HG03135 (cell line): ENCODE results near the gene OCLN.
"Not testable (repeated sequence)": the region's sequence is repeated elsewhere in the genome, so short reads cannot be mapped to it uniquely, and the experiment has no call there.

Experiments
- ATAC-seq: cut with Tn5 transposase; IDR thresholded peaks from one replicate; pipeline ENCODE4 v1.9.1; 2021; ENCODE audit warnings: mild to moderate bottlenecking, moderate library complexity; ENCODE audit not compliant: unreplicated experiment

Gene OCLN, protein sequence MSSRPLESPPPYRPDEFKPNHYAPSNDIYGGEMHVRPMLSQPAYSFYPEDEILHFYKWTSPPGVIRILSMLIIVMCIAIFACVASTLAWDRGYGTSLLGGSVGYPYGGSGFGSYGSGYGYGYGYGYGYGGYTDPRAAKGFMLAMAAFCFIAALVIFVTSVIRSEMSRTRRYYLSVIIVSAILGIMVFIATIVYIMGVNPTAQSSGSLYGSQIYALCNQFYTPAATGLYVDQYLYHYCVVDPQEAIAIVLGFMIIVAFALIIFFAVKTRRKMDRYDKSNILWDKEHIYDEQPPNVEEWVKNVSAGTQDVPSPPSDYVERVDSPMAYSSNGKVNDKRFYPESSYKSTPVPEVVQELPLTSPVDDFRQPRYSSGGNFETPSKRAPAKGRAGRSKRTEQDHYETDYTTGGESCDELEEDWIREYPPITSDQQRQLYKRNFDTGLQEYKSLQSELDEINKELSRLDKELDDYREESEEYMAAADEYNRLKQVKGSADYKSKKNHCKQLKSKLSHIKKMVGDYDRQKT

DNA sequence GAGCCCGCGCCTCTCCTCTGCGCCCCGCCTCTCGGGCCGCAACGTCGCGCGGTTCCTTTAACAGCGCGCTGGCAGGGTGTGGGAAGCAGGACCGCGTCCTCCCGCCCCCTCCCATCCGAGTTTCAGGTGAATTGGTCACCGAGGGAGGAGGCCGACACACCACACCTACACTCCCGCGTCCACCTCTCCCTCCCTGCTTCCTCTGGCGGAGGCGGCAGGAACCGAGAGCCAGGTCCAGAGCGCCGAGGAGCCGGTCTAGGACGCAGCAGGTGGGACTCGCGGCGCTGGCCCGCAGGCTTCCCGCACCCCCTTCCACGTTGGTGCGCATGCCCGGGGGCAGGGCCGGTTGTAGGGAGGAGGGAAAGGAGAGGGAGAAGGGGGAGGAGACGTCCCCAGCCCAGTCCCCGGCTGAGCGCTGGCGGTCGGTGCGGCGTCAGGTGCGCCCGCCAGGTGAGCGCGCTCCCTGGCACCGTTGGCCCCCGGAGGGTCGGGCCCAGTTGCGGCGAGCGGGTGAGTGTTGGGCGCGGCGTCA is at the start of gene OCLN:
Gene OCLN, plus strand, starts transcription at position 400 of the 532 bp plus-strand sequence. CDS start 11,455 bp downstream, outside the sequence.
- no peak for ATAC-seq

DNA sequence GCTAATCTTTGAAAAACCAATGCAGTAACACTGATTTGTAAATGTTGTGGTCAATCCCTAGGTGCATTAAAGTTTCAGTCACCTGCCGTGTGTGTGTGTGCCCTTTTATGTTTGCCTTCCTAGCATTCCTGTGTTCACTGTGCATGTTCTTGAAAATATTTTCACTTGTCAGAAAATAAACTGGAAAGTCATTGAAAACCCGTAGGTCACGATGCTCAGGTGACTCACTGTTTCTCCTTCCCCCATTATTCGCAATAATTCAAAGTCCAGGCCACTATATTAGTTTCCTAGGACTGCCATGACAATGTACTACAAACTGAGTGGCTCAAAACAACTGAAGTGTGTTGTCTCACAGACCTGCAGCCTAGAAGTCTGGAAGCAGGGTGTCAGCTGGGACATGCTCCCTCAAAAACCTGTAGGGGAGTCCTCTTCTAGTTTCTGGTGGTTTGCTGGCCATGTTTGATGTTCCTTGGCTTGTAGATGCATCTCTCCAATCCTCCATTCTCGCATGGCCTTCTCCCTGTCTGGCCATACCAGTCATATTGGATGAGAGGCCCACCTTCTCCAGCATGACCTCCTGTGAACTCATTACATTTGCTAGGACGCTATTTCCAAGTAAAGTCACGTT is 48.3 kb upstream of the OCLN start:
- no peak for ATAC-seq

DNA sequence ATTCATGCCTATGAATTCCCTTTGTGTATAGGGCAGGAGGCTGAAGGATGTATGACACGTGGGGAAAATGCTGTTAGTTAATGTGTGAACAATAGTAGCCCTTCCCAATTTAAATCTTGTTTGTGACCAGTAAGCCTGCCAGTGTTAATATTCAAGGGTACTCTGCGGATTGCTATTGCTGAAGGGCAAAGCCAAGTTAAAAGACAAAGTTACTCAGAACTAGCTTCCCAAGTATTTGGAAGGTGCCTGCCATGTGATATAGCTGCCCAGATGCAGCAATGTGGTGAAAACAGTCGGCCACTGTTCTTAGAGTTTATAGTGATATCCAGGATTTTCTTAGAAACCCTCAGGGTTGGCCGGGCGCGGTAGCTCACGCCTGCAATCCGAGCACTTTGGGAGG is 43.1 kb upstream of the OCLN start:
- ATAC-seq, result no peak

DNA sequence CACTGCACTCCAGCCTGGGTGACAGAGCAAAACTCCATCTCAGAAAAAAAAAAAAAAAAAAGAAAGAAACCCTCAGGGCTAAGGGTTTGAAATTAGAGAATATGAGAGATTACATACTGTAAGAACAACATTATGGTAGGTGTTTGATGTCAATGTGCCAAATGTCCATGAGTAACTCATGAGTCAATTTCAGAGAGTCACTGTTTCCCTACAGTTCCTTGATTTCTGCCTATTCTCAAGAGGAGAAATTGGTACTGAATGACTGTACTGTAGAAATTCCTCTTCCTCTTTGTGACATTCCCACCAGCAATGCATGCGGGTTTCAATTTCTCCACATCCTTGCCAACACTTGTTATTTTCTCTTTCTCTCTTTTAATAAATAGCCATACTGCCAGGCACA is 42.5 kb upstream of the OCLN start:
- ATAC-seq, result no peak

DNA sequence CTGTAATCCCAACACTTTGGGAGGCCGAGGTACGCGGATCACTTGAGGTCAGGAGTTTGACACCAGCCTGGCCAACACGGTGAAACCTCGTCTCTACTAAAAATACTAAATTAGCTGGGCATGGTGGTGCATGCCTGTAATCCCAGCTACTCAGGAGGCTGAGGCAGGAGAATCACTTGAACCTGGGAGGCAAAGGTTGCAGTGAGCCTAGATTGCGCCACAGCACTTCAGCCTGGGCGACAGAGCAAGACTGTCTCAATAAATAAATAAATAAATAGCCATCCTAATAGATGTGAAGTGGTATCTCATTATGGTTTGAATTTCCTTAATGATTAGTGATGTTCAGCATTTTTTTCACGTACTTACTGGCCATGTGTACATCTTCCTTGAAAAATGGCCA is 42.1 kb upstream of the OCLN start:
- ATAC-seq, result not testable (repeated sequence)

DNA sequence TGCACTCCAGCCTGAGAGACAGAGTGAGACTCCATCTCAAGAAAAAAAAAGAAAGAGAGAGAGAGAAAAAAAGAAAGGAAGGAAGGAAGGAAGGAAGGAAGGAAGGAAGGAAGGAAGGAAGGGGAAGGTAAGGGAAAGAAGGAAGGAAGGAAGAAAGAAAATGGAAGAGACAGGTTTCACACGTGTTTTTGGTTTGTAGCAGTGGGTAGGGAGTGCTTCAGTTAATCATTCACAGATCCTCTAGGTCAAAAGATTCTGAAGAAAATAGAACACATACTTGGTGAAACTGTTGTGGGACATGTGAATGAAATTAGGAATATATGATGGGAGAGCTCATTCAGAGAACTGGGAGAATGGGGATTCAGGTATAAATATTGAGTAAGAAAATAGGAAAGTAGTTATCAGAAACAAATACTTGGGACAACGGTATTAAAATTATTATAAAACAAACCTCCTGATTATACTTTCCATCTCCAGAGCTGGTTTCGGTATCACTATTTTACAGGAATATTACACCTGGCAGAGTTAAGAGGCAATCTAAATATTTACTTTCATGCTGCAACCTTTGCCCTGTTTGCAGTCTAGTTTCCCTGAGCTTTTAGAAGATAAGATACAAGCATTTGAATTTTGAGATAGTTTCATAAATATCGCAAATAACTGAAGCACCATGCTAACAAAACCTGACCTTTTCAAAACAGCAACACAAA is 40.5 kb upstream of the OCLN start:
- ATAC-seq, result no peak

DNA sequence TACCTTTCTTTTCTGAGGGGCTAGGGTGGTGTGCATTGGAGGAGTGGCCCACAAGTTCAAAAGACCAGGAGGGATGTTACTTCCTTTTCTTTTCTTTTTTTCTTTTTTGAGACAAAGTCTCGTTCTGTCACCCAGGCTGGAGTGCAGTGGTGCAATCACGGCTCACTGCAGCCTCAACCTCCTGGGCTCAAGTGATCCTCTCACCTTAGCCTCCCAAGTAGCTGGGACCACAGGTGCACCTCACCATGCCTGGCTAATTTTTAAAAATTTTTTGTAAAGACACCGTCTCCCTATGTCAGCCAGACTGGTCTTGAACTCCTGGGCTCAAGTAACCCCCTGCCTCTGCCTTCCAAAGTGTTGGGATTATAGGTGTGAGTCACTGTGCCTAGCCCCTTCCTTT is 39.1 kb upstream of the OCLN start:
- ATAC-seq, result not testable (repeated sequence)

DNA sequence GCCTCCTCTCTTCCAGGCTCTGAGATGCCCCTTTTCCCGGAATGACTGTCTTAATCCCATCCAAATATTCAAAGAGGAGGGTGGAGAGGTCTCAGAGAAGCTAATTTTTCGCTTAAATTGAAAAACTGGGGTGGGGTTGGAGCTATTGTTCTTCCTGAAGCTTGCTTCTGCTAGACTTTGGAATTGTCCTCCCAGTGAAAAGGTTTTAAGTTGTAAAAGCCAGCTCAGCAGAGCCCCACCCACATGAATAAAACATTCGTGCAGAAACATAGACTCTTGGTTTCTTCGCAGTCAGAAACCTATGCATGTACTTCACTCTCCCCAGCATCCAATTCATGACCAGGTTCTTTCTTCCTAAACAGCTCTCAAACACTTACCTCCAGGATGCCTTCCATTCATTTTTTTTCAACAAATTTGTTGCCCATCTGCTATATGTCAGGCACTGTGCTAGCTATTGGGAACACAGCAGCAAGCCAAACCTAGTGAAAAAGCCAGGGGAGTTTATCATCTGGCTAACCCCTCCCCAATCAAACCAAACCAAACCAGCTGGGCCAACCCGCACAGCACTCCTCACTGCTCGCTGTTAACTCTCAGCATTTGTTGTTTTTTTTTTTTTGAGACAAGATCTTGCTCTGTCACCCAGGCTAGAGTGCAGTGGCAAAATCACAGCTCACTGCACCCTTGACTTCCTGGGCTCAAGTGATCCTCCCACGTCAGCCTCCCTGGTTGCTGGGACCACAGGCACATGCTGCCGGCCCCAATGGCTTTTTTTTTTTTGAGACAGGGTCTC is 37.9 kb upstream of the OCLN start:
- no peak for ATAC-seq

DNA sequence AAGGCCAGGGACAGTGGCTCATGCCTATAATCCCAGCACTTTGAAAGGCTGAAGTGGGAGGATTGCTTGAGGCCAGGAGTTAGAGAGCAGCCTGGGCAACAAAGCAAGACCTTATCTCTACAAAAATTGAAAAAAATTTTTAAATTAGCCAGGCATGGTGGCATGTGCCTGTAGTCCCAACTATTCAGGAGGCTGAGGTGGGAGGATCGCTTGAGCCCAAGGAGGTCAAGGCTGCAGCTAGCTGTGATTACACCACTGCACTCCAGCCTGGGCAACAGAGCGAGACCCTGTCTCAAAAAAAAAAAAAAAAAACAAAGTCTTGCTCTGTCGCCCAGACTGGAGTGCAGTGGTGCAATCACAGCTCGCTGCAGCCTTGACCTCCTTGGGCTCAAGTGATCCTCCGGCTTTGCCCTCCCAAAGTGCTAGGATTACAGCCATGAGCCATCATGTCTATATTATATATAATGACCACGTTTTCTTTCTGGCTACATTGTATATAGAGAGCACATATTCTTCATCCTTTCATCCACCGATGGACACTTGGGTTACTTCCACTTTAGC is 37.1 kb upstream of the OCLN start:
- not testable (repeated sequence) for ATAC-seq

DNA sequence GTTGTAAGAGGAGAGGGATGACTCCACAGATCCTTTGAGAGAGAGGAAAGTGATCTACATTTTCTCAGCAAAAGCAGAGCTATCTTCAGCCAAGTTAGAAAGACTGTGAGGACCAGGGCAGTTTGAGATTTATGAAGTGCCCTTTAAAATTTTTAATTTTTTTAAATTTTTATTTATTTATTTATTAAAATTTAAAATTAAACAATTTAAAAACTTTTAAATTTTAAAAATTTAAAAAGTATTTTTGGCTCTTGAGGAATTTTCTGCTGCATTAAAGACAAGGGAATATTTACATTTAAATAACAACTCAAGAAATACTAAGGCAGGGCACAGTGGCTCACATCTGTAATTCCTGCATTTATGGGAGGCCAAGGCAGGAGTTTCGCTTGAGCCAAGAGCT is 30.4 kb upstream of the OCLN start:
- ATAC-seq, result no peak

DNA sequence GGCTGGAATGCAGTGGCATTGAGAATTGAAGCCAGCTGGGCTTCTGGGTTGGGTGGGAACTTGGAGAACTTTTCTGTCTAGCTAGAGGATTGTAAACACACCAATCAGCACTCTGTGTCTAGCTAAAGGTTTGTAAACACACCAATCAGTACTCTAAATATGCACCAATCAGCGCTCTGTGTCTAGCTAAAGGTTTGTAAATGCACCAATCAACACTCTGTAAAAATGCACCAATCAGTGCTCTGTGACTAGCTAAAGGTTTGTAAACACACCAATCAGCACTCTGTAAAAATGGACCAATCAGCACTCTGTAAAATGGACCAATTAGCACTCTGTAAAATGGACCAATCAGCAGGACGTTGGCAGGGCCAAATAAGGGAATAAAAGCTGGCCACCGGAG is 26.2 kb upstream of the OCLN start:
- not testable (repeated sequence) for ATAC-seq

DNA sequence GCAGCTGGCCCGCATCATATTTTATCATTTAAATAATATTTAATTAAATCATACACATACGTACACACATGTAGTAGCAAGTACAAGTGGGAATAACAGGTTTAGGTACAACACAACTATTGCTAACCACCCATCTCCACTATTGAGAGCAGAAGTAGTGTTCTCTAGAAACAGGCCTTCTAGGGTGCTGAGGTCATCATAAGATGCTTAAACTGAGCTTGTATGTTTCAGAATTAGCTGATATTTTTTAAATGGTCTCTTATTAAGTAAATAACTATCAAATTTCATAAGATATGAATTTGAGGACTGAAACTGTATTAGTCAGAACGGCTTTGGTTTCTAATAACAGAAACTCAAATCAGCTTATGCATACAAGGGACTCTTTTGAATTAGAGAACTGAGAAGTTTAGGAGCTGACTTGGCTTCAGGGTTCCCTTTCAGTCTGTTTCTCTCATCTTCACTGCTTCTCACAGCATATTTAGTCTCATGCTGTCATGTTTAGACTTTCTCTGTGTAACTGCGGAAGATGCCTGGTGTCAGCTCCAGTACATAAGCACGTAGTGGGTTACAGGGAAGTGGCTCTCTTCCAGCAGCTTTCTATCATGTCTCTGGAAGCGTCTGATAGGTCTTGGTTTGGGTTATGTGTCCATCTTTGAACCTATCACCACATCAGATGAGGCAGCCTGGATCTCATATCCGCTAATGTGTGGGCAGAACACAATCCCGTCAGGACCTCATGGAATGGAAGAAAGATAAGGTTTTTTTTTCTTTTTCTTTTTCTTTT is 25.0 kb upstream of the OCLN start:
- ATAC-seq, result peak; percentile 96

DNA sequence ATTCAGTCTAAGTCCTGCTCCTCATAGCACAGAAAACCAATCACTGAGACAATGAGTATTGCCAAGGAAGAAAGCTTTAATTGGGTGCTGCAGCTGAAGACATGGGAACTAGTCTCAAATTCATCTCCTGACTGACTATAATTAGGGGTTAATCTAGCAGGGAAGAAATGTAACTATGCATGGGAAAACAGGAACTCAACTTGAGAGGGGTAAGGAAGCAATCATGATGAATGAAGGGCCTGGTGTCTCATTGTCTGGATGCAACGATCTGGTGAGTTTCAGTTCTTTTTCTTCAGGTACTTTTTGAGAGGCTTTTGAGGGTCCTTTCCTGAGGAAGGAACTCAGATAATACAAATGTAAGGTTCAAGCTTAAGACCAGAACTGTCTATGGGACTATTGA is 24.0 kb upstream of the OCLN start:
- ATAC-seq, result no peak

DNA sequence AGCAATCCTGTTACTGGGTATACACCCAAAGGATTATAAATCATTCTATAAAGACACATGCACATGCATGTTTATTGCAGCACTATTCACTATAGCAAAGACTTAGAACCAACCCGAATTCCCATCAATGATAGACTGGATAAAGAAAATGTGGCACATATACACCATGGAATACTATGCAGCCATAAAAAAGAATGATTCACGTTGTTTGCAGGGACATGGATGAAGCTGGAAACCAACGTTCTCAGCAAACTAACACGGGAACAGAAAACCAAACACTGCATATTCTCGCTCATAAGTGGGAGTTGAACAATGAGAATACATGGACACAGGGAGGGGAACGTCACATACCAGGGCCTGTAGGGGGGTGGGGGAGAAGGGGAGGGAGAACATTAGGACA is 21.1 kb upstream of the OCLN start:
- not testable (repeated sequence) for ATAC-seq

DNA sequence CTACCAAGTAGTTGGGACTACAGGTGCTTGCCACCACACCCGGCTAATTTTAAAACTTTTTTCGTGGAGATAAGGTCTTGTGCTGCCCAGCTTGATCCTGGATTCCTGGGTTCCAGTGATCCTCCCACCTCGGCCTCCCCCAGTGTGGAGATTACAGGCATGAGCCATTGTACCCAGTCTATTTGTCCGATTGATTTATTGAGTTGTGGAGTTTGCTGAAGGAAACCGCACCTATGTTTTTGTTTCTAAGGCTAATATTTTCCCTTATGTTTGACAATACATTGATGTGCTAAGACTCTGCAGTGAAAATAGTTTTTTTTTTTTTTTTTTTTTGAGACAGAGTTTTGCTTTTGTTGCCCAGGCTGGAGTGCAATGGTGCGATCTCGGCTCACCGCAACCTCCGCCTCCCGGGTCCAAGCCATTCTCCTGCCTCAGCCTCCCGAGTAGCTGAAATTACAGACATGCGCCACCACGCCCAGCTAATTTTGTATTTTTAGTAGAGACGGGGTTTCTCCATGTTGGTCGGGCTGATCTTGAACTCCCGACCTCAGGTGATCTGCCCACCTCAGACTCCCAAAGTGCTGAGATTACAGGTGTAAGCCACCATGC is 20.0 kb upstream of the OCLN start:
- not testable (repeated sequence) for ATAC-seq

DNA sequence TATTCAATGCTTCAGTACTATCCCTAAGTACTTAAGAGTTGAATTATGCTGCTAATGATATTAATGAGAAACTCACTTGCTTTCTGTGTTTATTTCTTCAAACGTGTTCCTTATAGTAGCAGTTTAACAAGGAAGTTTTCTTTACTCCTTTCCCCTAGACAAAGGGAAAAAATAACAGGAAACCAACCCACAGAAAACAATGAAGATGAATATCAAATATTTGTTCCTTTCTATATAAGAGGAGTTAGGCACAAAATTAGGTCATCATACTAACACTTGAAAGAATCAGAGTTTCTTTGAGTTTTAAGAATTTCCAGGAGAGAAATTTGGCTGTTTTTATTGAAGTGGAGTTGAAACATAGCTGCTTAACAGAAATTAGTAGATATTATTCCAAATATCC is 15.4 kb upstream of the OCLN start:
- no peak for ATAC-seq

DNA sequence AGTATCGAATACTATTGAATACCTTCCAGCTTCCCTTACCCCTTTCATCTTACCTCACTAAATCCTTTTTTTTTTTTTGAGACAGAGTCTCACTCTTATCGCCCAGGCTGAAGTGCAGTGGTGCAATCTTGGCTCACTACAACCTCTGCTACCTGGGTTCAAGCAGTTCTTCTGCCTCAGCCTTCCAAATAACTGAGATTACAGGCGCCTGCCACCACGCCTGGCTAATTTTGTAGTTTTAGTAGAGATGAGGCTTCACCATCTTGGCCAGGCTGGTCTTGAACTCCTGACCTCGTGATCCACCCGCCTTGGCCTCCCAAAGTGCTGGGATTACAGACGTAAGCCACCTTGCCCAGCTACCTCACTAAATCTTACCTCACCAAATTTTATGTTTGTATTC is 14.3 kb upstream of the OCLN start:
- not testable (repeated sequence) for ATAC-seq

DNA sequence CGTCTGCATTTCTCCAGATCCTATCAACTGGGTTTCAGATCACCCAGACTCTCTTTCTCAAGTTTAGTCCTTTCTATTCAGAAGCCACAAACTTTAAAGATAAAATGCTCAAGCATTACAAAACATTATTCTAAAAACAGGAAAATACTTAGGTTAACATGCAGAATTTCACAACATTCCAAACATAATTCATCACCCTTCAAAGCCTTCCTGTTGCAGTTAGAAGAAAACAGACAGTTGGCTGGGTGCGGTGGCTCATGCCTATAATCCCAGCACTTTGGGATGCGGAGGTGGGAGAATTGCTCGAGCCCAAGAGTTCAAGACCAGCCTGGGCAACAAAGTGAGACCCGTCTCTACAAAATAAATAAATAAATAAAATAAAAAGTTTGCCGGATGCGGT is 7.7 kb upstream of the OCLN start:
- ATAC-seq, result no peak

DNA sequence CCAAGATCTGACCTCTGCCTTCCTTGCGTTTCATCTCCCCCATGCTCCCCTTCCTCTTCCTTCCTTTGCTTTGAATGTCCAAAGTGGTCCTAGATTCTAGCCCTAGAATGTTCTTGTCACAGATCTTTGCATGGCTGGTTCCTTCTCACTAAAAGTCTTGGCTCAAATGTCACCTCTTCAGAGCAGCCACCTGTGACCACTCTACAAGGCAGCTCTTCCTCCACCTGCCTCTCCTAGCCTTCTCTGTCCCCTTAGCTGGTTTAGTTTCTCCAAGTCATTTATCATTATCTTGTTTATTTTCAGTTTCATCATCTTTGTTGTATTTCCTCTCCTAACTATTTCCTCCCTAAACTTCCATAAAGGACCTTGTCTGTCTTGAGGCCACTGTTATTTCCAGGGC is 7.1 kb upstream of the OCLN start:
- ATAC-seq, result no peak
